Upper lobe of left lung (tissue), 6 donors: ENCODE measurements around the gene COL18A1. TPM values are rescaled to one million over a fixed set of nuclear protein-coding genes. Genes with fewer than 3 reads are reported as not detected.

Experiments used
- ATAC-seq, 2 donors: fragments of 200-7000 bp; cut with Tn5 transposase; one replicate each; pipeline ENCODE4 v1.9.1; 2022; ENCODE audit warnings: mild to moderate bottlenecking in 2 of 2, moderate library complexity in 2 of 2; ENCODE audit not compliant: low FRiP score in 2 of 2
- DNase-seq, 2 donors: peaks; one replicate each; pipeline ENCODE4 v3.0.0-alpha.2; 2019 to 2020
- H3K27ac ChIP-seq, 4 donors: fragments of 200-600 bp; sonication (generic); one replicate each; pipeline ENCODE4 v1.5.1; 2016 to 2019
- H3K27me3 ChIP-seq, 4 donors: fragments of 200-600 bp; sonication (generic); one replicate each; pipeline ENCODE4 v1.5.1; 2017 to 2019
- H3K36me3 ChIP-seq, 4 donors: fragments of 200-600 bp; sonication (generic); one replicate each; pipeline ENCODE4 v1.5.1; 2016 to 2019
- H3K4me1 ChIP-seq, 4 donors: fragments of 200-600 bp; sonication (generic); one replicate each; pipeline ENCODE4 v1.5.1; 2018 to 2019
- H3K4me3 ChIP-seq, 4 donors: fragments of 200-600 bp; sonication (generic); one replicate each; pipeline ENCODE4 v1.5.1; 2017 to 2019; ENCODE audit warnings: mild to moderate bottlenecking in 2 of 4, moderate library complexity in 1 of 4
- H3K9me3 ChIP-seq, 4 donors: fragments of 200-600 bp; sonication (generic); one replicate each; pipeline ENCODE4 v1.5.1; 2018 to 2019
- EP300 ChIP-seq, 4 donors: sonication (generic); formaldehyde crosslinking; IDR thresholded peaks; one replicate each; pipeline ENCODE4 v1.5.1; 2017; ENCODE audit warnings: antibody characterized with exemption in 4 of 4, control low read depth in 2 of 4
- POLR2A ChIP-seq, 4 donors: fragments of 450-650 bp; IDR thresholded peaks; one replicate each; pipeline ENCODE4 v1.5.1; 2016 to 2017; ENCODE audit warnings: antibody characterized with exemption in 4 of 4, mild to moderate bottlenecking in 2 of 4
- POLR2AphosphoS5 ChIP-seq, 2 donors: sonication (generic); formaldehyde crosslinking; IDR thresholded peaks; one replicate each; pipeline ENCODE4 v1.5.1; 2017; ENCODE audit warnings: antibody characterized with exemption in 2 of 2
- WGBS, 2 donors: methylation state at CpG; one replicate each; pipeline ENCODE4 v1.1.5; 2017 to 2018; 5-methylcytosine and 5-hydroxymethylcytosine counted together
- total RNA-seq, 6 donors: library from RNA; depleted of rRNA in 4 of 6; stranded (reverse); fragments of >200 nt in 4 of 6; gene quantifications; one replicate each; pipeline versions ENCODE4 v1.1.0 to v1.2.1, GENCODE V29; 2016 to 2021
- TF ChIP-seq, protein P1 (sequence below), 6 experiments: fragments of 450-650 bp in 4 of 6; fragments of 200-600 bp in 2 of 6; sonication (generic) in 2 of 6; IDR thresholded peaks; one replicate each; pipeline ENCODE4 v1.5.1; 2016 to 2019; ENCODE audit warnings: antibody characterized with exemption in 6 of 6
- donor health status: DM: no; HTN: no; CAD: no; lungs with moderate emphysema.
- donor health status: DM: no; HTN: yes; CAD: no; lungs with severe emphysema.

Gene COL18A1
- total RNA-seq, 6 donors from 2014 or later = 34.5 to 138 (median 70.5) TPM

GRCh38 chr21:45423201-45423955, 18.4 kb downstream of the COL18A1 start:
- TF ChIP-seq, protein P1, sequence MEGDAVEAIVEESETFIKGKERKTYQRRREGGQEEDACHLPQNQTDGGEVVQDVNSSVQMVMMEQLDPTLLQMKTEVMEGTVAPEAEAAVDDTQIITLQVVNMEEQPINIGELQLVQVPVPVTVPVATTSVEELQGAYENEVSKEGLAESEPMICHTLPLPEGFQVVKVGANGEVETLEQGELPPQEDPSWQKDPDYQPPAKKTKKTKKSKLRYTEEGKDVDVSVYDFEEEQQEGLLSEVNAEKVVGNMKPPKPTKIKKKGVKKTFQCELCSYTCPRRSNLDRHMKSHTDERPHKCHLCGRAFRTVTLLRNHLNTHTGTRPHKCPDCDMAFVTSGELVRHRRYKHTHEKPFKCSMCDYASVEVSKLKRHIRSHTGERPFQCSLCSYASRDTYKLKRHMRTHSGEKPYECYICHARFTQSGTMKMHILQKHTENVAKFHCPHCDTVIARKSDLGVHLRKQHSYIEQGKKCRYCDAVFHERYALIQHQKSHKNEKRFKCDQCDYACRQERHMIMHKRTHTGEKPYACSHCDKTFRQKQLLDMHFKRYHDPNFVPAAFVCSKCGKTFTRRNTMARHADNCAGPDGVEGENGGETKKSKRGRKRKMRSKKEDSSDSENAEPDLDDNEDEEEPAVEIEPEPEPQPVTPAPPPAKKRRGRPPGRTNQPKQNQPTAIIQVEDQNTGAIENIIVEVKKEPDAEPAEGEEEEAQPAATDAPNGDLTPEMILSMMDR (IDR thresholded peaks at IDR 0.05) = no peak
- no peaks in the 10 kb centered on the region for H3K27me3 ChIP-seq
- no peak for ATAC-seq
- 85 to 87% methylated on average over 8 to 23 of the region's 23 CpGs for WGBS, 2 donors
- no peaks in the 10 kb centered on the region for H3K9me3 ChIP-seq
- peaks cover 0 to 11% (median 4%) of the 10 kb centered on the region in 4 donors for H3K4me1 ChIP-seq
- no peaks in the 10 kb centered on the region for H3K36me3 ChIP-seq
- H3K4me3 ChIP-seq = no peak overlapping the region
- H3K27ac ChIP-seq = no peak overlapping the region
- DNase-seq = peak in 1 of 2 donors; percentile 47

DNA sequence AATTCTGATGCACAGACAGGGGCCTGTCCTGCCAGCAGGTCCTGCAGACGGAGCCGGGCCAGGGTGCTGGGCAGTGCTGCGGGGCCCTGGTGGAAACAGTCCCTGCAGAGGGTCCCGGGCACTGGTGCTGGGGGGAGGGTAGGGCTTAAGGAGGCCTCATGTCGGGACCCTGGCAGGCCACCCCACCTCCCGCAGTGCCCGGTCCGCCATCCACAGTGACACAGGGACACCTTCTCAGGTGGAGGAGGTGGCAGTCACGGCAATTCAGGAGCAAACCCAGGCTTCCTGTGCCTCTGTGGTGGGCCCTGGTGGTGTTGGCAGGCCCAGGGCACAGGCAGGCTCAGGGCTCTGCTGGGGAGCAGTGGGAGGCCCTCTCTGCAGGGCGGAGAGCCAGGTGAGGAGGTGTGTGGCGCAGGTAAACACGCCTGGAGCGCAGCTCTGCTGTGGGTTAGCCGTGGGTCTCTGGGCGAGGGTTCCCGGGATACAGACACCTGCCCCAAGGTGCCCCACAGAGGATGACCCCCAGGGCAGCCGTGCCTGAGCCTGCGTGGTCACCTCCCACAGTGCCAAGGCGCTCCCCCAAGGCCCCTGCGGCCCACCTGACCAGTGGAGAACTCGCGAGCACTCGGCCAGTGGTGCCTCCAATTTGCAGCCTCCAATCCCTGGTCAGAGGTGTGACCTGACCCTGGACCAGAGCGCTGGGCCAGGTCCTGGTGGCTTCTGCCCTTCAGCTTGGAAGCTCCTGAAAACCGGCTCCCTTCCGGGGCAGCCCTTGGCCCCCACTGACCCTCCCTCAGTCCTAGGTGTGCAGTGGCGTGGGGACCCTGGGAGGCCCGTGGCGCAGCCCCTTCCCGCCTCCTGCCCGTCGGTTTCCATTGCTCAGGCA, 19.2 kb downstream of the COL18A1 start:
- peak in 1 of 2 donors; percentile 76 for DNase-seq
- no peaks in the 10 kb centered on the region for H3K36me3 ChIP-seq
- 86 to 93% methylated on average over 11 to 23 of the region's 32 CpGs for WGBS, 2 donors
- peaks cover 0 to 11% (median 4%) of the 10 kb centered on the region in 4 donors for H3K4me1 ChIP-seq
- H3K4me3 ChIP-seq = no peak overlapping the region
- TF ChIP-seq POLR2A (IDR thresholded peaks at IDR 0.05) (no peak), EP300 (IDR thresholded peaks at IDR 0.05) (no peak), POLR2AphosphoS5 (IDR thresholded peaks at IDR 0.05) (no peak)
- TF ChIP-seq, protein P1 (IDR thresholded peaks at IDR 0.05) = no peak
- no peak overlapping the region for H3K27ac ChIP-seq
- no peaks in the 10 kb centered on the region for H3K9me3 ChIP-seq
- H3K27me3 ChIP-seq = no peaks in the 10 kb centered on the region
- no peak for ATAC-seq

DNA sequence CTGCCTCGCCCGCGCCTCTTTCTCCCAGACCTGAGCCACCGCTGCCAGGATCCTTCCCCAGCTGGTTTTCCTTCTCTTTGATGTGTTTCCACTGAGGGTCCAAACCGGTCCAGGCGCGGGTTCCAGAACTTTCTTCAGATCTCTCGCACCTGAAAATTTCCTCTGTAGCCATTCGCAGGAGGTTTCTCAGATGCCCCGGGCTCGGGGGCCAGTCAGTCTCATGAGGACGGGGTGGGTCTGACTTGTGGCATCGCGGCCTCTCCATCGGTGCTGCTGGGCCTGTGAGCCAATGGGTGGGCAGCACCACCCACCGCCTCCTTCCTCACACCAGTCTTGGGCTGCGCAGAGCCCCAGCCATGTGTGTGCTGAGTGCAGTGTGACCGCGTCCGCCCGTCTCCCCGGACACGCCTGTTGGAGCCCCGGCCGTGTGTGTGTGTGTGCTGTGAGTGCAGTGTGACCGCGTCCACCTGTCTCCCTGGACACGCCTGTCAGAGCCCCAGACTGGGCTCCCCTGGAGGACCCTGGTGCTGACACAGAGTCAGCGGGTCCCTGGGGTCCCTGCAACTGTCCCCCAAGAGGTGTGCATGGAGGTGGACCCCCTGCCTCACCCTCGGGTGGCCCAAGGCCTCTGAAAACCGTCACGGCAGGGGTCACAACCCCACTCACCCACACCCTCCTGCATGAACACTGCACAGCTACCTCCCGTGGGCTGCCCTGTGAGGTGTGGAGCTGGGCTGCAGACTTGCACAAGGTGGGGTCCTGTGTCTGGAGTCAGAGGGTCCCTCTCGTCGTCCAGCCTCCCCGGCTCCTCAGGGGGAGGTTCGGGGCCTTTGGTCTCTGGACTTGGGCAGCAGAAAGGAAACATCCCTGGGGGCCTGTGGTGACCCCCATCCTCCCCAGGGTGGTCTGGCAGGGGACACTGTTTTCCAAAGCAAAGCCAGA, 20.2 kb downstream of the COL18A1 start:
- H3K9me3 ChIP-seq = no peaks in the 10 kb centered on the region
- H3K36me3 ChIP-seq = no peaks in the 10 kb centered on the region
- no peaks in the 10 kb centered on the region for H3K27me3 ChIP-seq
- DNase-seq (peak in 1 of 2 donors; percentile 70), ATAC-seq (no peak)
- no peak overlapping the region for H3K4me3 ChIP-seq
- peaks cover 0 to 9% (median 4%) of the 10 kb centered on the region in 4 donors for H3K4me1 ChIP-seq
- TF ChIP-seq EP300 (IDR thresholded peaks at IDR 0.05) = no peak
- TF ChIP-seq POLR2AphosphoS5 (IDR thresholded peaks at IDR 0.05) = no peak
- TF ChIP-seq, protein P1 (IDR thresholded peaks at IDR 0.05) = no peak
- TF ChIP-seq POLR2A (IDR thresholded peaks at IDR 0.05) = no peak
- 93 to 94% methylated on average over 28 to 37 of the region's 37 CpGs for WGBS, 2 donors
- H3K27ac ChIP-seq = no peak overlapping the region

GRCh38 chr21:45427331-45428271, 22.6 kb downstream of the COL18A1 start:
- peaks cover 0 to 3% (median 1%) of the 10 kb centered on the region in 4 donors for H3K4me1 ChIP-seq
- DNase-seq = peak in 1 of 2 donors; percentile 83

More at GRCh38 chr21:45427331-45428271, 22.6 kb downstream of the COL18A1 start:
- no peak overlapping the region for H3K4me3 ChIP-seq
- WGBS, 2 donors = 79 to 83% methylated on average over 19 to 33 of the region's 45 CpGs
- H3K9me3 ChIP-seq = no peaks in the 10 kb centered on the region
- H3K36me3 ChIP-seq = no peaks in the 10 kb centered on the region
- no peak for TF ChIP-seq EP300 (IDR thresholded peaks at IDR 0.05)
- TF ChIP-seq POLR2A (IDR thresholded peaks at IDR 0.05) = no peak
- TF ChIP-seq, protein P1 (IDR thresholded peaks at IDR 0.05) = no peak
- TF ChIP-seq POLR2AphosphoS5 (IDR thresholded peaks at IDR 0.05) = no peak
- ATAC-seq = peak in 1 of 2 donors; percentile 84
- no peaks in the 10 kb centered on the region for H3K27me3 ChIP-seq
- H3K27ac ChIP-seq = no peak overlapping the region
